HL-60 (cell line): ENCODE measurements around the gene HSBP1L1.

ENCODE experiments used
- DNase-seq, 2 experiments: peaks; one replicate each; pipeline ENCODE4 v3.0.0-alpha.2; 2010 to 2020; ENCODE audit warnings: low read depth in 1 of 2, low spot score in 1 of 2
- H3K27ac ChIP-seq: fragments of 250-450 bp; sonication (Bioruptor Pico); replicated peaks from 2 replicates; pipeline ENCODE4 v1.5.1; 2020; ENCODE audit warnings: mild to moderate bottlenecking, moderate library complexity
- H3K27me3 ChIP-seq: fragments of 250-450 bp; sonication (Bioruptor Pico); 2 replicates; pipeline ENCODE4 v1.5.1; 2021; ENCODE audit warnings: mild to moderate bottlenecking, moderate library complexity; ENCODE audit not compliant: insufficient read depth, poor library complexity, severe bottlenecking
- H3K4me3 ChIP-seq: replicated peaks from 2 replicates; pipeline ENCODE4 v1.5.1; 2011; ENCODE audit warnings: mild to moderate bottlenecking, control low read depth, low read length; ENCODE audit not compliant: insufficient read depth
- CTCF ChIP-seq: IDR thresholded peaks from one replicate; pipeline ENCODE4 v1.5.1; 2011; ENCODE audit warnings: low read length, control low read depth, inconsistent platforms; ENCODE audit not compliant: insufficient read depth
- GABPA ChIP-seq: IDR thresholded peaks from 2 replicates; pipeline ENCODE4 v1.6.1; 2012; ENCODE audit warnings: low read depth
- POLR2AphosphoS5 ChIP-seq: IDR thresholded peaks from 2 replicates; pipeline ENCODE4 v1.6.1; 2012; ENCODE audit warnings: low read depth
- REST ChIP-seq: IDR thresholded peaks from 2 replicates; pipeline ENCODE4 v1.6.1; 2012; ENCODE audit warnings: low read depth; ENCODE audit not compliant: insufficient replicate concordance
- SPI1 ChIP-seq: IDR thresholded peaks from 2 replicates; pipeline ENCODE4 v1.6.1; 2012; ENCODE audit warnings: low read depth, mild to moderate bottlenecking, borderline replicate concordance

The HSBP1L1 gene

GRCh38 chr18:79930020-79930642 is 34.3 kb upstream of the HSBP1L1 start:
- TF ChIP-seq CTCF (no peak), POLR2AphosphoS5 (no peak), GABPA (no peak), REST (no peak), SPI1 (no peak)
- no peak for DNase-seq
- Histone ChIP-seq H3K27me3 (no peaks in the 10 kb centered on the region), H3K4me3 (no peak overlapping the region), H3K27ac (no peak overlapping the region)

GRCh38 chr18:79931475-79931874 is 33.0 kb upstream of the HSBP1L1 start:
- no peak for TF ChIP-seq SPI1
- TF ChIP-seq CTCF = no peak
- no peak for TF ChIP-seq POLR2AphosphoS5
- no peak for TF ChIP-seq GABPA
- no peak for TF ChIP-seq REST
- Histone ChIP-seq H3K27me3 (no peaks in the 10 kb centered on the region), H3K27ac (no peak overlapping the region), H3K4me3 (no peak overlapping the region)
- DNase-seq = no peak

GRCh38 chr18:79932907-79933306 is 31.5 kb upstream of the HSBP1L1 start:
- no peak for DNase-seq
- H3K27me3 ChIP-seq = no peaks in the 10 kb centered on the region
- no peak overlapping the region for H3K4me3 ChIP-seq
- TF ChIP-seq SPI1 = no peak
- no peak for TF ChIP-seq REST
- no peak for TF ChIP-seq POLR2AphosphoS5
- TF ChIP-seq GABPA = no peak
- TF ChIP-seq CTCF = no peak
- H3K27ac ChIP-seq = no peak overlapping the region; the same call in none of the 2 replicates
